KMS-11 (cell line): ENCODE data around the gene LY6G6C.

ENCODE experiments used
- H2AFZ ChIP-seq: fragments of 200-600 bp; sonication (generic); 2 replicates; pipeline ENCODE4 v1.6.1; 2016; ENCODE audit warnings: antibody characterized with exemption, mixed run types, low read depth
- H3K27ac ChIP-seq: fragments of 200-600 bp; sonication (generic); 2 replicates; pipeline ENCODE4 v1.6.1; 2016; ENCODE audit warnings: mild to moderate bottlenecking, mixed run types
- H3K27me3 ChIP-seq: fragments of 200-600 bp; sonication (generic); 2 replicates; pipeline ENCODE4 v1.6.1; 2017; ENCODE audit warnings: mild to moderate bottlenecking, low read depth, mixed run types, moderate library complexity; ENCODE audit not compliant: insufficient read depth
- H3K36me3 ChIP-seq: fragments of 200-600 bp; sonication (generic); 2 replicates; pipeline ENCODE4 v1.6.1; 2017; ENCODE audit warnings: mild to moderate bottlenecking, mixed run types; ENCODE audit not compliant: insufficient read depth
- H3K4me1 ChIP-seq: fragments of 200-600 bp; sonication (generic); 2 replicates; pipeline ENCODE4 v1.6.1; 2016; ENCODE audit warnings: mild to moderate bottlenecking, low read depth, mixed run types; ENCODE audit not compliant: poor library complexity, severe bottlenecking
- H3K4me2 ChIP-seq: fragments of 200-600 bp; sonication (generic); 2 replicates; pipeline ENCODE4 v1.7.0; 2016; ENCODE audit warnings: mild to moderate bottlenecking, mixed run types
- H3K4me3 ChIP-seq: fragments of 200-600 bp; sonication (generic); IDR thresholded peaks from 2 replicates; pipeline ENCODE4 v1.6.1; 2017; ENCODE audit warnings: low read depth, low read length, mixed read lengths; ENCODE audit not compliant: insufficient read depth
- H3K79me2 ChIP-seq: fragments of 200-600 bp; sonication (generic); 2 replicates; pipeline ENCODE4 v1.6.1; 2016; ENCODE audit warnings: low read depth, mixed run types; ENCODE audit not compliant: insufficient read depth
- H3K9ac ChIP-seq: fragments of 200-600 bp; sonication (generic); 2 replicates; pipeline ENCODE4 v1.6.1; 2016; ENCODE audit warnings: mild to moderate bottlenecking, mixed run types
- H4K20me1 ChIP-seq: fragments of 200-600 bp; sonication (generic); 2 replicates; pipeline ENCODE4 v1.6.1; 2016; ENCODE audit warnings: mild to moderate bottlenecking, mixed run types; ENCODE audit not compliant: insufficient read depth
- TF ChIP-seq, protein P1 (sequence below): fragments of 200-600 bp; sonication (generic); conservative IDR thresholded peaks from 2 replicates; pipeline ENCODE4 v1.6.1; 2017; ENCODE audit warnings: low read depth, mild to moderate bottlenecking, antibody characterized with exemption, low read length, moderate library complexity, mixed read lengths

Gene LY6G6C

DNA sequence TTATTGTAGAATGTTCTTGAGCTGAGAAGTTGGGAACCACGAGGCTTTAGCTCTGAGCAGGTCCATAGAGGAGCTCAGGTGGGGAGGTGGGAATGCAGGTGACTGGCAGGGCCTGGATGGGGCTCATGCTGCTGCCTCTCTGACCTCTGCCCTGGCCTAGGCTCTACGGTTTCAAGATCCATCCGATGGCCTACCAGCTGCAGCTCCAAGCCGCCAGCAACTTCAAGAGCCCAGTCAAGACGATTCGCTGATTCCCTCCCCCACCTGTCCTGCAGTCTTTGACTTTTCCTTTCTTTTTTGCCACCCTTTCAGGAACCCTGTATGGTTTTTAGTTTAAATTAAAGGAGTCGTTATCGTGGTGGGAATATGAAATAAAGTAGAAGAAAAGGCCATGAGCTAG, 51.9 kb downstream of the LY6G6C start, which contains the start of gene LY6G5B:
Gene LY6G5B (plus strand): TSS at position 301 of the 400 bp plus-strand sequence. CDS start 975 bp downstream, outside the sequence.
- H3K27ac ChIP-seq = no peak within 1 kb of the TSS
- peaks cover 4% of the 10 kb centered on the region; the same call in 1 of the 2 replicates for H3K36me3 ChIP-seq
- H3K4me2 ChIP-seq = no peak within 1 kb of the TSS
- no peaks in the 10 kb centered on the region for H4K20me1 ChIP-seq
- H3K9ac ChIP-seq = no peak within 1 kb of the TSS
- H3K79me2 ChIP-seq = peaks cover 25% of the 10 kb centered on the region
- peaks cover 10% of the 10 kb centered on the region for H3K4me1 ChIP-seq
- H2AFZ ChIP-seq = no peak within 1 kb of the TSS
- TF ChIP-seq, protein P1, sequence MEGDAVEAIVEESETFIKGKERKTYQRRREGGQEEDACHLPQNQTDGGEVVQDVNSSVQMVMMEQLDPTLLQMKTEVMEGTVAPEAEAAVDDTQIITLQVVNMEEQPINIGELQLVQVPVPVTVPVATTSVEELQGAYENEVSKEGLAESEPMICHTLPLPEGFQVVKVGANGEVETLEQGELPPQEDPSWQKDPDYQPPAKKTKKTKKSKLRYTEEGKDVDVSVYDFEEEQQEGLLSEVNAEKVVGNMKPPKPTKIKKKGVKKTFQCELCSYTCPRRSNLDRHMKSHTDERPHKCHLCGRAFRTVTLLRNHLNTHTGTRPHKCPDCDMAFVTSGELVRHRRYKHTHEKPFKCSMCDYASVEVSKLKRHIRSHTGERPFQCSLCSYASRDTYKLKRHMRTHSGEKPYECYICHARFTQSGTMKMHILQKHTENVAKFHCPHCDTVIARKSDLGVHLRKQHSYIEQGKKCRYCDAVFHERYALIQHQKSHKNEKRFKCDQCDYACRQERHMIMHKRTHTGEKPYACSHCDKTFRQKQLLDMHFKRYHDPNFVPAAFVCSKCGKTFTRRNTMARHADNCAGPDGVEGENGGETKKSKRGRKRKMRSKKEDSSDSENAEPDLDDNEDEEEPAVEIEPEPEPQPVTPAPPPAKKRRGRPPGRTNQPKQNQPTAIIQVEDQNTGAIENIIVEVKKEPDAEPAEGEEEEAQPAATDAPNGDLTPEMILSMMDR = no peak
- H3K4me3 ChIP-seq = no peak within 1 kb of the TSS
- H3K27me3 ChIP-seq = no peaks in the 10 kb centered on the region
